GM20431 (cell line): ENCODE measurements around the gene PCBP3.

Source experiments
- in situ Hi-C: fragments of 300-500 bp; cut with MseI, MboI; formaldehyde crosslinking; loops from one replicate; pipeline ENCODE4 v1.15.0; 2020; ENCODE audit warnings: low sequenced_read_pairs; ENCODE audit not compliant: unreplicated experiment

The PCBP3 gene

GRCh38 chr21:45834026-45834715, 190.6 kb downstream of the PCBP3 start:
- in situ Hi-C loops, result no loop called here

- in situ Hi-C loops, result no loop called here
These were observed 191.3 kb downstream of the PCBP3 start for GRCh38 chr21:45834821-45835293.

- in situ Hi-C loops, result no loop called here
These were observed 192.1 kb downstream of the PCBP3 start for GRCh38 chr21:45835301-45836267.

- in situ Hi-C loops, result no loop called here
These were observed 192.7 kb downstream of the PCBP3 start for GRCh38 chr21:45836268-45836655.

- in situ Hi-C loops, result no loop called here
These were observed 193.5 kb downstream of the PCBP3 start for GRCh38 chr21:45836694-45837670.

GRCh38 chr21:45837936-45838335, 194.4 kb downstream of the PCBP3 start:
- in situ Hi-C loops, result no loop called here

- in situ Hi-C loops, result no loop called here
These were observed 195.1 kb downstream of the PCBP3 start for GRCh38 chr21:45838634-45839033.

- in situ Hi-C loops, result no loop called here
These were observed 195.7 kb downstream of the PCBP3 start for GRCh38 chr21:45839274-45839673.

- in situ Hi-C loops, result no loop called here
These were observed 197.5 kb downstream of the PCBP3 start for GRCh38 chr21:45841033-45841432.

GRCh38 chr21:45843426-45843825, 199.9 kb downstream of the PCBP3 start:
- in situ Hi-C loops, result no loop called here

- in situ Hi-C loops, result no loop called here
These were observed 200.7 kb downstream of the PCBP3 start for GRCh38 chr21:45844181-45844580.

- in situ Hi-C loops, result no loop called here
These were observed 201.7 kb downstream of the PCBP3 start for GRCh38 chr21:45845063-45845769.

GRCh38 chr21:45845770-45846090, 202.2 kb downstream of the PCBP3 start:
- in situ Hi-C loops, result no loop called here

GRCh38 chr21:45846373-45847160, 203.0 kb downstream of the PCBP3 start:
- in situ Hi-C loops, result no loop called here

GRCh38 chr21:45847870-45848269, 204.3 kb downstream of the PCBP3 start:
- in situ Hi-C loops, result no loop called here

GRCh38 chr21:45848331-45848730, 204.8 kb downstream of the PCBP3 start:
- in situ Hi-C loops, result no loop called here

GRCh38 chr21:45848805-45849204, 205.3 kb downstream of the PCBP3 start:
- in situ Hi-C loops, result no loop called here

GRCh38 chr21:45849651-45850050, 206.1 kb downstream of the PCBP3 start:
- in situ Hi-C loops, result no loop called here

- in situ Hi-C loops, result no loop called here
These were observed 206.7 kb downstream of the PCBP3 start for GRCh38 chr21:45850181-45850580.
